Measurements from ENCODE around the gene RNF225.

DNA sequence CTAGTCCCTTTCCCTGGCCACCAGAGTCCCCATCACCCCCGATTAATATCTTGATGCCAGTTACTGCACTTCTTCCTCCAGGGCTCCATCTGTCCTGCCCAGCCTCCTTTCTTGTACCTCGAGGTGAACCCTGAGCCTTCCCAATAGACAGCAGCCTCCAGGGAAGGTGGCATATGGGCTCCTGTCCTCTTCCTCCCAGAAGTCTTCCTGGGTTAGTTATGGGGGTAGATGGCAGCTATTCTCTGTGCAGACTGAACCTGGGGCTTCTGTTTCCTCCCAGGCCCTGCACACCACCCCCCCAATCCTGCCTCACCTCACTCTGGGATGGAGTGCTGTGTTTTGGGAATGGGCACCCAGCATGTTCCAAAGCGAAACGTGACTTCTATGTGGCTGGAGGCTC lies 2.6 kb downstream of the RNF225 start:
- TF ChIP-seq ZBED1 (IDR thresholded peaks at IDR 0.05; ENCODE audit: borderline replicate concordance) (no peak), RAD51 (IDR thresholded peaks at IDR 0.05) (no peak), MXI1 (IDR thresholded peaks at IDR 0.05; ENCODE audit: low read depth, low read length) (no peak), CTCF (IDR thresholded peaks at IDR 0.05 in 2 of 3, conservative IDR thresholded peaks at IDR 0.05 in 1 of 3; ENCODE audit: control insufficient read depth in 2 of 3, extremely low read depth in 1 of 3, insufficient read depth in 1 of 3, low read depth in 3 of 3, low read length in 3 of 3) (no peak), NR2C1 (IDR thresholded peaks at IDR 0.05) (no peak), USF1 (IDR thresholded peaks at IDR 0.05; ENCODE audit: borderline replicate concordance, extremely low read length, insufficient read depth, low read depth, low read length) (no peak), SP1 (IDR thresholded peaks at IDR 0.05; ENCODE audit: low read depth, low read length) (no peak), BHLHE40 (IDR thresholded peaks at IDR 0.05; ENCODE audit: borderline replicate concordance in 1 of 2, low read depth in 2 of 2, low read length in 1 of 2) (no peak), SPI1 (IDR thresholded peaks at IDR 0.05; ENCODE audit: borderline replicate concordance, insufficient read depth, low read depth, low read length) (no peak), HDAC2 (IDR thresholded peaks at IDR 0.05) (no peak), STAT3 (IDR thresholded peaks at IDR 0.05; ENCODE audit: low read depth, low read length) (no peak), CEBPB (IDR thresholded peaks at IDR 0.05; ENCODE audit: borderline replicate concordance in 1 of 2, low read depth in 2 of 2, low read length in 2 of 2) (no peak)
